GM12873 (cell line): ENCODE measurements around the gene ITGAE.

ENCODE experiments used
- CTCF ChIP-seq: IDR thresholded peaks from 2 replicates; pipeline ENCODE4 v1.5.1; 2012; ENCODE audit warnings: low read depth, mild to moderate bottlenecking, moderate library complexity, low read length, control low read depth; ENCODE audit not compliant: insufficient read depth; ENCODE audit errors: missing control alignments

Gene ITGAE

DNA sequence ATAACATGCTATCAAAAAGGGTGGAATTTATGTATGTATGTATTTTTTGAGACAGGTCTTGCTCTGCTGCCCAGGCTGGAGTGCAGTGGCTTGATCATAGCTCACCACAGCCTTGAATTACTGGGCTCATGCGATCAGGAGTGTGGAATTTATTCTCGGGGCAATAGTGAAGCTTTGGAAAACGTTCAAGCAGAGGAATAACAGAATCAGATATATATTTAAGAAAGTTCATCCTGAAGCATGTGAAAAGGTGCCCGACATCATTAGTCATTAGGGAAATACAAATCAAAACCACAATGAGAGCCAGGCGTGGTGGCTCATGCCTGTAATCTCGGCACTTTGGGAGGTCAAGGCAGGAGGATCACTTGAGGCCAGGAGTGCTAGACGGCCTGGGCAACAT, 7.7 kb upstream of the ITGAE start:
- no peak for TF ChIP-seq CTCF

GRCh38 chr17:3805581-3805980, 4.6 kb upstream of the ITGAE start:
- TF ChIP-seq CTCF: no peak

GRCh38 chr17:3804503-3804931, 3.5 kb upstream of the ITGAE start:
- TF ChIP-seq CTCF: no peak

DNA sequence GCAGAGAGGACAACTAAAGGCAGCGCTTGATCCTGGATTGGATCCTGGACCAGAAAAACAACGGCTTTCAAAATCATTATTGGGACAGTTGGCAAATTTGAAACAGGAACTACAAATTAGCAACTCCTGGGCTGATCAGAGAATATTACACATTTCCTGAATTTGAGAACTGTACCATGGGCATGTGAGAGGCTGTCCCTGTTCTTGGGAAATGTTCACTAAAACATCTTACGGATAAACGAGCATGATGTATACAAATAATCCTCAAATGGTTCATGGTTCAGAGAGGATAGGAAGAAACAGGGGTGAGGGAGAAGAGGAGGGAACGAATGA, 2.3 kb upstream of the ITGAE start:
- TF ChIP-seq CTCF: no peak

DNA sequence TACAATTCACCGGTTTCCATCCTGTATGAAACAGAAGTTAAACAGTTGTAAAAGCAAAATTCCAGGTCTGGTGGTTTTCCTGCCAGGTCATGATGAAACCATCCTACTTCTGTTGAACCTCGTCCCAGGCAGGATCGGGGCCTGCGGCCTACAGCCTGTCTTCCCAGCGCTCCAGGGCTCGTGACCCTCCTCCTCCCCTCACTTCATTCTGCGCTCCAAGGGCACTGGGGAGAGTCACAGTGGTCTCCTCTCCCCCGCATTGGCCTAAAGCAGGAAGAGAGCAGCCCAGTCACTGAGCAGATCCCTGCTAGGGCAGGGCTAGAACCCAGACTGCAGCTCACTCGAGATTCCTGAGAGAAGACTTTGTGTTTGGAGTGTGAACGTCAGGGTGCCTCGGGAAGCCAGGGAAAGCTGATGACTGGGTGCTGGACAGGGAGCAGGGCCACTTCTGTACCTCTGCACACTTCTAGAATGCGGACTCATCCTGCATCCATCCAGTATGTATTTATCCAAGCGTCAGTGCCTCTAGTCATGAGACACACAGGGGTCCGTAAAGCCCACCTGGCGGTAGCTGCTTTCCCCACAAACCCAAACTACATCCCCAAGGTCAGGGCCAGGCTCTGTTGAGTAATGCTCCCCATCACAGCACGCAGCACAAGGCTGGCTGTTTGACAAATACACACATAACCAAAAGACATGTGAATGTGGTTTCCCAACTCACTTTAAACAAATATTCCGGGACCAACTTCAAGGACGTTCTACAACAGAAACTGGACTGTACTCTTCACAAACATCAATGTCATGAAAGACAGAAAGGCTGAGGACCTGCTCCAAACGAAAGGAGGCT, 1.7 kb upstream of the ITGAE start:
- TF ChIP-seq CTCF: no peak

- no peak for TF ChIP-seq CTCF
Observed at GRCh38 chr17:3801792-3802191, 804 bp upstream of the ITGAE start.

DNA sequence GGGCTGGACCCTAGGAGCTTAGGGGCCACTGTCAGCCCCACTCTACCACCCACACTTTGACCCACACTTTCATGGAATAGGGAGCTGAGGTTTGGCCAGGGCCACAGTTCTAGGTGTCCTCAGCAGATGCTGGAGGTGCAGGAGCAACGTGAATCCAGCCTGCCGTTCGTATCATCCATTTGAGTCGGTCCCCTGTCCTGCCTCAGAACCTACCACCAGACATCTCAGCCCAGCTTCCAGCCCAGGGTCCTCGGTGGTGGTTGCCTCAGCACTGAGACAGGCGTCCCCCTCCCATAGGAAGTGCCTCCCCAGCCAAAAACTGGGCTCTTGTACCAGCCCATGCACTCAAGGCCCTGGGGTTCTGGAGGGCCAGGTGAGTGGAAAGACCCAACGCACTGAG, 359 bp upstream of the ITGAE start:
- no peak for TF ChIP-seq CTCF
